Measurements from ENCODE around the gene SP100. TPM values are rescaled to one million over a fixed set of nuclear protein-coding genes. Genes with fewer than 3 reads are reported as not detected.

SP100 gene
- total and polyA plus RNA-seq, 2 of the 13 experiments (the other 11 are each of a cell fraction or from before 2014, with no cell fraction given) = 12.6 to 16.5 TPM

- no peak for TF ChIP-seq LRRFIP1 (CRISPR knock-in tag; conservative IDR thresholded peaks at IDR 0.05)
- no TSS peak for BruUV-seq (replicated peaks)
- intact Hi-C loops (cut with micrococcal nuclease; ENCODE audit: unreplicated experiment) (no loop called here), in situ Hi-C loops (cut with HindIII; ENCODE audit: extremely low pct_ligation_motif_present, low pct_unique_long_range_greater_than_20kb) (no loop called here)
- FAIRE-seq = no peak
- Histone ChIP-seq H3K4me1 (ENCODE audit: insufficient read depth, low read length) (no peaks in the 10 kb centered on the region), H3K27ac (ENCODE audit: extremely low read length, insufficient read depth, low read length) (no peak overlapping the region), H4K20me1 (ENCODE audit: insufficient read depth, low read length) (no peaks in the 10 kb centered on the region), H3K36me3 (replicated peaks in 1 of 2; ENCODE audit: control insufficient read depth in 1 of 2, insufficient read depth in 2 of 2, low read length in 2 of 2) (no peaks in the 10 kb centered on the region), H3K9me3 (ENCODE audit: low read length) (peaks cover 39% of the 10 kb centered on the region), H3K4me3 (replicated peaks in 1 of 3; ENCODE audit: insufficient read depth in 1 of 3, low read depth in 2 of 3, low read length in 3 of 3) (no peak overlapping the region), H3K9ac (ENCODE audit: insufficient read depth, low read depth, low read length) (no peak overlapping the region), H3K27me3 (ENCODE audit: control insufficient read depth in 1 of 2, insufficient read depth in 2 of 2, low read length in 2 of 2) (no peaks in the 10 kb centered on the region), H3K4me2 (ENCODE audit: low read depth, low read length) (no peak overlapping the region), H3K79me2 (ENCODE audit: insufficient read depth, low read length) (no peaks in the 10 kb centered on the region), H2AFZ (ENCODE audit: low read length) (no peak overlapping the region)
- ChIA-PET POLR2A (no interaction called here), CTCF (ENCODE audit: low intra/inter-chr PET ratio, low total read pairs) (no interaction called here)
- no peak for ATAC-seq
- DNase-seq (ENCODE audit: low spot score) = no peak
These were observed 104.8 kb downstream of the SP100 start for GRCh38 chr2:230520875-230521155.

- Histone ChIP-seq H3K27ac (ENCODE audit: extremely low read length, insufficient read depth, low read length) (no peak overlapping the region), H3K79me2 (ENCODE audit: insufficient read depth, low read length) (no peaks in the 10 kb centered on the region), H3K4me1 (ENCODE audit: insufficient read depth, low read length) (no peaks in the 10 kb centered on the region), H2AFZ (ENCODE audit: low read length) (no peak overlapping the region), H3K9me3 (ENCODE audit: low read length) (peaks cover 39% of the 10 kb centered on the region), H3K4me2 (ENCODE audit: low read depth, low read length) (no peak overlapping the region), H3K27me3 (ENCODE audit: control insufficient read depth in 1 of 2, insufficient read depth in 2 of 2, low read length in 2 of 2) (no peaks in the 10 kb centered on the region), H3K9ac (ENCODE audit: insufficient read depth, low read depth, low read length) (no peak overlapping the region), H4K20me1 (ENCODE audit: insufficient read depth, low read length) (no peaks in the 10 kb centered on the region), H3K36me3 (replicated peaks in 1 of 2; ENCODE audit: control insufficient read depth in 1 of 2, insufficient read depth in 2 of 2, low read length in 2 of 2) (no peaks in the 10 kb centered on the region), H3K4me3 (replicated peaks in 1 of 3; ENCODE audit: insufficient read depth in 1 of 3, low read depth in 2 of 3, low read length in 3 of 3) (no peak overlapping the region)
- CTCF ChIA-PET (ENCODE audit: low intra/inter-chr PET ratio, low total read pairs) = no interaction called here
- in situ Hi-C loops (cut with HindIII; ENCODE audit: extremely low pct_ligation_motif_present, low pct_unique_long_range_greater_than_20kb) (no loop called here), intact Hi-C loops (cut with micrococcal nuclease; ENCODE audit: unreplicated experiment) (no loop called here)
- WGBS (ENCODE audit: low lambda C conversion rate) = 30% methylated on average over 2 of the region's 2 CpGs
- no TSS peak for BruUV-seq (replicated peaks)
- FAIRE-seq (no peak), DNase-seq (ENCODE audit: low spot score) (no peak), ATAC-seq (no peak)
- TF ChIP-seq ZNF441 (CRISPR knock-in tag; IDR thresholded peaks at IDR 0.05; ENCODE audit: borderline replicate concordance) = 0 out of 2 replicates have a peak, but pooled peaks have one; percentile 34
- no peak for TF ChIP-seq MED13 (CRISPR knock-in tag; IDR thresholded peaks at IDR 0.05)
- peak; percentile 100 for TF ChIP-seq ZNF124 (CRISPR knock-in tag; IDR thresholded peaks at IDR 0.05)
- TF ChIP-seq TBX3 (IDR thresholded peaks at IDR 0.05; ENCODE audit: borderline replicate concordance) = no peak
- POLR2A ChIA-PET = no interaction called here
These were observed 105.4 kb downstream of the SP100 start for GRCh38 chr2:230521386-230521785.

Measured in HepG2 (cell line).